ENCODE data around the gene SAMD15.
"Not testable (repeated sequence)": the region's sequence is repeated elsewhere in the genome, so short reads cannot be mapped to it uniquely, and the experiment has no call there.

SAMD15 gene

DNA sequence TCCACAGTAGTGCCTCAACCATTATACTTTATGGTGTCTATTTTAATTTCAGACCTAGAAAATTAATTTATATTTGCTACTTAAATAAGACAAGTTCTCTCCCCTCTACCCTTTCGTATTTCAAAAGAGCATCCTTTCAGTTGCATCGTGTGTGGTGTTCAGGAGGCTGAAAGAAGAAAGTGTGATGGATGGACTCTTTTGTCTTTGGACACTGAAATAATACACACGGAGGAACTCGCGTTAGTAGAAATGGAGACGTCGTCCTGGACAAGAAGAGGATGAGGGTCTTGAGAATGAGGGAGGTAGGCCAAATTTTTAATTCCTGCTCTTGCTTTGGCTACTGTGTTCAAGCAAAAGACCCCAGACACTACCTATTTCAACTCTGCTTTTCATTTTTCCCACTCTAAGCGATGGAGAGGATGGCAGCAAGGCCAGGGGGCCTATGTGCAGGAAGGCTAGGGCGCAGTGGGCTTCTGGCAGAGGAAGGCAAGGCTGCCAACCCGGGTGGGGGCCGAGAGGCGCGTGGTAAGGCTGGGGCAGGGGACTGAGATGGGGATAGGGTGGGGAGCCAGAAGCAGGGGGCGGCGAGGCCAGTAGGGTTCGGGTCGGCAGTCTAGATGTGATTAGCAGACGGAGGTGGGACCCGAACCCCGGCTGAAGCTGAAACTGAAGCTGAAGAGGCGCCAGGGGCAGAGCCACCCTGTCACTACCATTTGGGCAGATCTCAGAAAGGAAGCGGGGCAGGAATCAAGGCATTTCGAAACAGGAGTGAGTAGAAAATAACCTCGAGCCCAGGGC, 1.0 kb upstream of the SAMD15 start:
- no peak for DNase-seq

- no peak for DNase-seq
Observed at GRCh38 chr14:77377502-77377844, 294 bp downstream of the SAMD15 start.

GRCh38 chr14:77378701-77379100, 1.5 kb downstream of the SAMD15 start:
- DNase-seq: no peak

- DNase-seq: no peak
Observed at GRCh38 chr14:77390188-77390587, 13.0 kb downstream of the SAMD15 start.

DNA sequence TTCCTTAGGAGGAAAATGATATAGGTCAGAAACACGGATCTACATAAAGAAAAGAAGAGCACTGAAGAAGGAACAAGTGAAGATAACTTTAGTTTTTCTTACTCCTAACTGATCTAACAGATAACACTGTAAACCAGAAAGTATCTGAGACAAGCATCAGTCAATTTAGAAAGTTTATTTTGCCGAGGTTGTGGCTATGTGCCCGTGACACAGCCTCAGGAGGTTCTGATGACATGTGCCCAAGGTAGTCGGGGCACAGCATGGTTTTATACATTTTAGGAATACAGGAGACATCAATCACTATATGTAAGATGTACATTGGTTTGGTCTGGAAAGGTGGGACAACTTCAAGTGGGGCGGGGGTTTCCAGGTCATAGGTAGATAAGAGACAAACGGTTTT, 23.0 kb downstream of the SAMD15 start:
- DNase-seq: no peak

- no peak for DNase-seq
Observed at GRCh38 chr14:77403768-77404167, 26.6 kb downstream of the SAMD15 start.

DNA sequence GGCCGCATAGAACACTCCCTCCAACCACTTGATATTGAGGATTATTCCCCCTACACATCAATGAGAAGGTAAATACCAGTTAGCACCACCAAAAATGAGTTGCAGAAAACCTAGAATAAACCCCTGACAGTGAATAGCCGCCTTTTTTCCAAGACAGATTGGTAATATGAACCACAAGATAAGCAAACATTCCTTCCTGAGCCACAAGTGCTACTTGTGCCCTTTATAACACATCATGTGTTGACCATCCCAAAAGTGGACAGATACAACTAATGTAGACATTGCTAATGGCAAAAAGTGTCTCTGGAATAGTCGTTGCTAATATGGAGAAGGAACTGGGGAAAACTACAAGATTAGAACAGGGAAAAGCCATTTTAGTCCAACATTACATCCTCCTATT, 28.9 kb downstream of the SAMD15 start:
- DNase-seq: no peak

DNA sequence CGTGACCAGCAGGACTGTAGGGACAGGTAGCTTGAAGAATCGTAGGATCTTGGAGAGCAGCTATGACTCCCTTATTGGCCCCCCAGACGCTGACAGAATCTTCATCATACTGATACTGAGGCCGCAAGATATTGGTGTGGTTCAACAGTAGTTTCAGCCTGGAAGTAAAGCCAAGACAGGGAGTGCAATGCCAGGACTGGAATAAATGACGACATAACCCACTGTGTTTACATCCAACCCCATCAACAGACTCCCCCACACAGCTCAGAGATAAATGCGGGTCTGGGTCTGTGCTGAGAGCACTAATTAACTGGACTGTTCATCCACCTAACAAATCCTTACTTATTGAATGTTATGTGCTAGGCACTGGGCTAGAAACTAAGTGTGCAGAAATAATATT, 29.5 kb downstream of the SAMD15 start:
- DNase-seq: no peak

DNA sequence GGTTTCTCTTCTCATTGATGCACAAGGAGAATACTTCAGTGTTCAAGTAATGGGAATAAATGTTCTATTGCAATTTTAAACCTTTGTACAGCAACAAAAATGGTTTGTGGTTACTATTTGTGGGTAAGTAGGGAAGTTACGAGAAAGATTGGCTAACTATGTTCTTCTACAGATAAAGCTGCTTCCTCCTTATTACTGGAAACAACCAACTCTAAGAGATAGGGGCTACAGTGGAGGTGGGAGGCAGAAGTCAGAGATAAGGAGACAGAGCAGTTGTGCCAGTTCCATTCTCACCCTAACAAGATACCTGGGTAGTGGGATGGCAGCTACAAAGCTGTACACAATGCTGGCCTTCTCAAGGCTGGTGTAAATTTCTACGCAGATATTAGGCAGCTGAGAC, 30.0 kb downstream of the SAMD15 start:
- DNase-seq: no peak

GRCh38 chr14:77409131-77409533, 32.0 kb downstream of the SAMD15 start:
- no peak for DNase-seq

- not testable (repeated sequence) for DNase-seq
Observed at GRCh38 chr14:77415403-77416030, 38.3 kb downstream of the SAMD15 start.

DNA sequence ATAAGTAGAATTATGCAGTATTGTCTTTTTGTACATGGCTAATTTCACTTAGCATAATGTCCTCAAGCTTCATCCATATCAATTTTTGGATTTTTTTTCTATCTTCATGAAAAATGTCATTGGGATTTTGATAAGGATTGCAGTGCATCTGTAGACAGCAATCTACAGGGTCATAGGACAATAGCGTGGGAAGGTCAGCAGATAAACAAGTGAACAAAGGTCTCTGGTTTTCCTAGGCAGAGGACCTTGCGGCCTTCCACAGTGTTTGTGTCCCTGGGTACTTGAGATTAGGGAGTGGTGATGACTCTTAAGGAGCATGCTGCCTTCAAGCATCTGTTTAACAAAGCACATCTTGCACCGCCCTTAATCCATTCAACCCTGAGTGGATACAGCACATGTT, 38.9 kb downstream of the SAMD15 start:
- not testable (repeated sequence) for DNase-seq

GRCh38 chr14:77416836-77417235, 39.7 kb downstream of the SAMD15 start:
- no peak for DNase-seq

DNA sequence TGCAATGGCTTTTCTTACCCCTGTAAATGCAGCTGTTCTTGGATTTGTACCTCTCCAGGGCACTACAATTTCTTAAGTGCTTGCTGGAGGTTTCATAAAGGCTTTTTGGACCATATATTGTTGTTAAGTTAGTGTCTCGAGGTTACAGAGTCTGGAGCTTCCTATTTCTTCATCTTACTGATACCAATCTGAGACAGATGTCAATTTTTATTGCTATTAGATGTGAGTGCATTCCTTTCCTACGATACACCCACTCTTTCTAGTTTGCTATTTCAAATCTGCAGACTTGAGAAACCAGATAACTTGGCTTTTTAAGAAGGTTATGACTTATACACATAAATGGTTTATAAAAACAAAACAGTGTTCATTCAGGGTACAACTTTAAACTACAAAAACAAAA, 44.0 kb downstream of the SAMD15 start:
- no peak for DNase-seq

GRCh38 chr14:77423423-77423822, 46.2 kb downstream of the SAMD15 start, which contains the start of gene NOXRED1:
Gene NOXRED1 (minus strand): TSS chr14:77423523. CDS start chr14:77422889, 634 bp downstream.
- no peak for DNase-seq

- no peak for DNase-seq
Observed at GRCh38 chr14:77424862-77425261, 47.7 kb downstream of the SAMD15 start.

GRCh38 chr14:77426396-77426795, 49.2 kb downstream of the SAMD15 start:
- DNase-seq: no peak

GRCh38 chr14:77436042-77436441, 58.9 kb downstream of the SAMD15 start:
- DNase-seq: no peak

DNA sequence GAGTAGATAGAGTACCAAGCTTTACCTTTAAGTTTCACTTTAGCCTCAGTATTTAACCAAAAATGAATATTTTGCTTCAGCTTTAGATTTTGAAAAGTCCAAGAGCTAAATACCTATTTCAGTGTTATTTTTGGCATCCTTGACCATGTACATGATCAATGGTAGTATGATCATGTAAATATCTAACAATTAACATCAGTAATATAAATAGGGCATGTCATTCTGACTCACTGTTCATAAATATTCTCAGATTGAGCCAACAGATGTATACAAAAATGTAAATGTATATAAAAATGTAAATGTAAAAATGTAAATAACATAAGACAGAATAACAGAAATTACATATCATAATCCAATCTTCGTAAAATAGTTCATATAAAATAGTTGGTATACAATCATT, 61.4 kb downstream of the SAMD15 start:
- no peak for DNase-seq

- no peak for DNase-seq
Observed at GRCh38 chr14:77439861-77440260, 62.7 kb downstream of the SAMD15 start.

All from CD4-positive, alpha-beta T cell treated with Interleukin-10 for 1 hour (primary cell).